CD14-positive monocyte (primary cell): ENCODE results near the gene AP1M2. TPM values are rescaled to one million over a fixed set of nuclear protein-coding genes. Genes with fewer than 3 reads are reported as not detected.

ENCODE experiments used
- DNase-seq, 3 donors: peaks; one replicate each; pipeline ENCODE4 v3.0.0-alpha.2; 2011 to 2022
- H2AFZ ChIP-seq: 2 replicates; pipeline ENCODE4 v1.6.0; 2012; ENCODE audit warnings: mild to moderate bottlenecking, low read depth, low read length, inconsistent platforms; ENCODE audit not compliant: insufficient read depth, poor library complexity, severe bottlenecking
- H3K27ac ChIP-seq, 2 donors: 1 replicate in 1 of 2; 2 replicates in 1 of 2; pipeline ENCODE4 v1.5.1; 2012 to 2013; ENCODE audit warnings: low read length in 2 of 2, control low read depth in 1 of 2, inconsistent platforms in 1 of 2, low read depth in 1 of 2, mild to moderate bottlenecking in 1 of 2
- H3K27me3 ChIP-seq, 2 donors: one replicate each; pipeline versions ENCODE4 v1.6.0 to v1.6.1; 2011 to 2013; ENCODE audit warnings: low read length in 2 of 2; ENCODE audit not compliant: control insufficient read depth in 2 of 2, insufficient read depth in 2 of 2
- H3K36me3 ChIP-seq, 2 donors: replicated peaks in 1 of 2; 1 replicate in 1 of 2; 2 replicates in 1 of 2; pipeline versions ENCODE4 v1.5.1 to v1.6.1; 2012 to 2013; ENCODE audit warnings: low read length in 2 of 2, control low read depth in 1 of 2, inconsistent platforms in 1 of 2, mild to moderate bottlenecking in 1 of 2; ENCODE audit not compliant: insufficient read depth in 2 of 2, control insufficient read depth in 1 of 2
- H3K4me1 ChIP-seq, 2 donors: 1 replicate in 1 of 2; 2 replicates in 1 of 2; pipeline versions ENCODE4 v1.5.1 to v1.6.1; 2012 to 2013; ENCODE audit warnings: low read length in 2 of 2, control low read depth in 1 of 2, inconsistent platforms in 1 of 2, mild to moderate bottlenecking in 1 of 2, moderate library complexity in 1 of 2; ENCODE audit not compliant: insufficient read depth in 2 of 2, control insufficient read depth in 1 of 2
- H3K4me2 ChIP-seq: replicated peaks from 2 replicates; pipeline ENCODE3; 2012; ENCODE audit warnings: low read length, moderate library complexity, mild to moderate bottlenecking; ENCODE audit not compliant: poor library complexity, severe bottlenecking; ENCODE audit errors: extremely low read depth
- H3K4me3 ChIP-seq, 3 experiments: fragments of 200-600 bp in 1 of 3; sonication (generic) in 1 of 3; replicated peaks in 1 of 3; 1 replicate in 2 of 3; 2 replicates in 1 of 3; pipeline ENCODE4 v1.5.1; 2011 to 2013; ENCODE audit warnings: low read length in 3 of 3, mild to moderate bottlenecking in 3 of 3, control low read depth in 2 of 3, low read depth in 2 of 3, inconsistent platforms in 1 of 3, moderate library complexity in 1 of 3
- H3K79me2 ChIP-seq: 2 replicates; pipeline ENCODE4 v1.6.0; 2012; ENCODE audit warnings: mild to moderate bottlenecking, control low read depth, inconsistent platforms, low read length, moderate library complexity; ENCODE audit not compliant: insufficient read depth
- H3K9ac ChIP-seq: 2 replicates; pipeline ENCODE4 v1.6.0; 2017; ENCODE audit warnings: low read length, mild to moderate bottlenecking; ENCODE audit not compliant: insufficient read depth, poor library complexity, severe bottlenecking
- H3K9me3 ChIP-seq, 2 donors: replicated peaks in 1 of 2; 1 replicate in 1 of 2; 2 replicates in 1 of 2; pipeline versions ENCODE4 v1.5.1 to v1.6.1; 2012 to 2013; ENCODE audit warnings: low read length in 2 of 2, control low read depth in 1 of 2; ENCODE audit not compliant: control insufficient read depth in 1 of 2, insufficient read depth in 1 of 2
- H4K20me1 ChIP-seq: 2 replicates; pipeline ENCODE4 v1.6.0; 2012; ENCODE audit warnings: mild to moderate bottlenecking, low read length, control low read depth, moderate library complexity; ENCODE audit not compliant: insufficient read depth
- H3K27ac Mint-ChIP-seq, 7 donors: one replicate each; pipeline ENCODE4 v1.8.0; 2020; ENCODE audit warnings: mild to moderate bottlenecking in 7 of 7, mixed read lengths in 7 of 7, moderate library complexity in 6 of 7, inconsistent platforms in 2 of 7
- H3K27me3 Mint-ChIP-seq, 3 donors: one replicate each; pipeline ENCODE4 v1.8.0; 2021 to 2022; ENCODE audit warnings: low read depth in 3 of 3, mild to moderate bottlenecking in 3 of 3, mixed read lengths in 3 of 3, moderate library complexity in 3 of 3, inconsistent platforms in 1 of 3
- H3K36me3 Mint-ChIP-seq, 2 donors: one replicate each; pipeline ENCODE4 v1.8.0; 2020; ENCODE audit warnings: mixed read lengths in 2 of 2, inconsistent platforms in 1 of 2, mild to moderate bottlenecking in 1 of 2
- H3K4me1 Mint-ChIP-seq: one replicate; pipeline ENCODE4 v1.8.0; 2020; ENCODE audit warnings: mild to moderate bottlenecking, mixed read lengths
- H3K4me3 Mint-ChIP-seq, 2 donors: one replicate each; pipeline ENCODE4 v1.8.0; 2020; ENCODE audit warnings: mild to moderate bottlenecking in 2 of 2, mixed read lengths in 2 of 2, moderate library complexity in 1 of 2
- H3K9me3 Mint-ChIP-seq, 7 donors: one replicate each; pipeline ENCODE4 v1.8.0; 2020 to 2022; ENCODE audit warnings: mixed read lengths in 7 of 7, mild to moderate bottlenecking in 6 of 7, moderate library complexity in 6 of 7, inconsistent platforms in 2 of 7
- WGBS: methylation state at CpG from one replicate; pipeline ENCODE4 v1.1.5; 2013; ENCODE audit warnings: missing lambda C conversion rate; ENCODE audit not compliant: insufficient coverage; 5-methylcytosine and 5-hydroxymethylcytosine counted together
- intact Hi-C, 2 donors: fragments of 100-400 bp; cut with micrococcal nuclease; formaldehyde crosslinking; loops; one replicate each; pipeline versions ENCODE4 v1.15.0 to v1.15.1; 2023
- polyA plus RNA-seq, 3 donors: library from polyadenylated mRNA; depleted of rRNA in 1 of 3; unstranded in 2 of 3; stranded (reverse) in 1 of 3; fragments of 300-500 nt in 2 of 3; fragments of >200 nt in 1 of 3; fragmentation: Illumina TruSeq in 2 of 3; gene quantifications; 1 replicate in 2 of 3; 2 replicates in 1 of 3; pipeline ENCODE4 v1.2.3, GENCODE V29; 2012 to 2021
- TF ChIP-seq, protein P1 (sequence below): fragments of 200-600 bp; IDR thresholded peaks from one replicate; pipeline ENCODE4 v1.8.0; 2022; ENCODE audit warnings: antibody characterized with exemption, mild to moderate bottlenecking

The AP1M2 gene
- polyA plus RNA-seq, 3 donors, result 0.36 TPM; not detected in 2

DNA sequence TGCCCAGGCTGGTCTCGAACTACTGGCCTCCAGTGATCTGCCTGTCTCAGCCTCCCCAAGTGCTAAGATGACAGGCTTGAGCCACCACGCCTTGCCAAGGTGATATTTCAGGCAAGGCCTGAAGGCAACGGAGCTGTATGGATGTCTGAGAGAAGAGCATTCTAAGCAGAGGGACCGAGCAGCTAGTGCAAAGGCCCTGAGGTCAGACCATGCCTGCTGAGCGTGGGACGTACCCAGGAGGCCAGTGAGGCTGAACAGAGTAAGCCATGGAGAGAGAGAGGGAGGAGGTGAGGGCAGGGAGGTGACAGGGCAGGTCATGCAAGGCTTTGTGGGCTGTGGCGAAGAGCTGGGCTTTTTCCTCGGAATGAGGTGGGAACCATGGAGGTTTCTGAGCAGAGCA lies 34.9 kb upstream of the AP1M2 start:
- Histone ChIP-seq H3K4me2 (no peak overlapping the region), H2AFZ (no peak overlapping the region), H3K9ac (no peak overlapping the region), H3K9me3 (no peaks in the 10 kb centered on the region), H3K79me2 (no peaks in the 10 kb centered on the region), H4K20me1 (peaks cover 82% of the 10 kb centered on the region), H3K36me3 (no peaks in the 10 kb centered on the region), H3K4me1 (peaks cover 0 to 6% of the 10 kb centered on the region in 2 donors), H3K27me3 (no peaks in the 10 kb centered on the region), H3K27ac (no peak overlapping the region), H3K4me3 (no peak overlapping the region)
- H3K27me3 Mint-ChIP-seq, result peaks cover 0 to 12% (median 3%) of the 10 kb centered on the region in 3 donors
- TF ChIP-seq, protein P1, sequence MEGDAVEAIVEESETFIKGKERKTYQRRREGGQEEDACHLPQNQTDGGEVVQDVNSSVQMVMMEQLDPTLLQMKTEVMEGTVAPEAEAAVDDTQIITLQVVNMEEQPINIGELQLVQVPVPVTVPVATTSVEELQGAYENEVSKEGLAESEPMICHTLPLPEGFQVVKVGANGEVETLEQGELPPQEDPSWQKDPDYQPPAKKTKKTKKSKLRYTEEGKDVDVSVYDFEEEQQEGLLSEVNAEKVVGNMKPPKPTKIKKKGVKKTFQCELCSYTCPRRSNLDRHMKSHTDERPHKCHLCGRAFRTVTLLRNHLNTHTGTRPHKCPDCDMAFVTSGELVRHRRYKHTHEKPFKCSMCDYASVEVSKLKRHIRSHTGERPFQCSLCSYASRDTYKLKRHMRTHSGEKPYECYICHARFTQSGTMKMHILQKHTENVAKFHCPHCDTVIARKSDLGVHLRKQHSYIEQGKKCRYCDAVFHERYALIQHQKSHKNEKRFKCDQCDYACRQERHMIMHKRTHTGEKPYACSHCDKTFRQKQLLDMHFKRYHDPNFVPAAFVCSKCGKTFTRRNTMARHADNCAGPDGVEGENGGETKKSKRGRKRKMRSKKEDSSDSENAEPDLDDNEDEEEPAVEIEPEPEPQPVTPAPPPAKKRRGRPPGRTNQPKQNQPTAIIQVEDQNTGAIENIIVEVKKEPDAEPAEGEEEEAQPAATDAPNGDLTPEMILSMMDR, result no peak
- no peaks in the 10 kb centered on the region for H3K9me3 Mint-ChIP-seq
- peaks cover 11% of the 10 kb centered on the region for H3K4me1 Mint-ChIP-seq
- H3K36me3 Mint-ChIP-seq, result peaks cover 18 to 25% of the 10 kb centered on the region in 2 donors
- 100% methylated on average over 8 of the region's 8 CpGs for WGBS
- intact Hi-C loops, result no loop called here
- no peak overlapping the region for H3K27ac Mint-ChIP-seq
- H3K4me3 Mint-ChIP-seq, result no peak overlapping the region
- no peak for DNase-seq

DNA sequence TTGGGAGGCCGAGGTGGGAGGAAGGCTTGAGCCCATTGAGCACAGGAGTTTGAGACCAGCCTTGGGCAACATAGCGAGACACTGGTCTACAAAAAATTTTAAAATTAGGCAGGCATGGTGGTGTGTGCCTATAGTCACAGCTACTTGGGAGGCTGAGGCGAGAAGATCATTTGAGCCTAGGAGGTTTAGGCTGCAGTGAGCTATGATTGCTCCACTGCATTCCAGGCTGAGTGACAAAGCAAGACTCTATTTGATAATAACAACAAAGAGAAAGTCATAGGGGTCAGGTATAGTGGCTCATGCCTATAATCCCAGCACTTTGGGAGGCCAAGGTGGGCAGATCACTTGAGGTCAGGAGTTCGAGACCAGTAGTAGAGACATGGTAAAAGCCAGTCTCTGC lies 33.7 kb upstream of the AP1M2 start:
- Mint-ChIP-seq H3K4me1 (peaks cover 16% of the 10 kb centered on the region), H3K27me3 (peaks cover 0 to 8% (median 3%) of the 10 kb centered on the region in 3 donors), H3K9me3 (no peaks in the 10 kb centered on the region), H3K27ac (peak overlapping the region in 1 of 7 donors; percentile 77), H3K36me3 (peaks cover 12 to 18% of the 10 kb centered on the region in 2 donors), H3K4me3 (no peak overlapping the region)
- Histone ChIP-seq H3K36me3 (no peaks in the 10 kb centered on the region), H2AFZ (no peak overlapping the region), H3K4me1 (peaks cover 1 to 8% of the 10 kb centered on the region in 2 donors), H3K27ac (no peak overlapping the region), H3K4me2 (no peak overlapping the region), H4K20me1 (peaks cover 85% of the 10 kb centered on the region), H3K79me2 (no peaks in the 10 kb centered on the region), H3K9ac (peak overlapping the region; percentile 15), H3K27me3 (no peaks in the 10 kb centered on the region), H3K4me3 (no peak overlapping the region), H3K9me3 (no peaks in the 10 kb centered on the region)
- intact Hi-C loops, result no loop called here
- 83% methylated on average over 1 of the region's 4 CpGs for WGBS
- DNase-seq, result no peak
- TF ChIP-seq, protein P1, result no peak
